Adipocyte (in vitro differentiated cells): ENCODE results near the gene MRGPRF.

ENCODE experiments used
- DNase-seq: peaks from one replicate; pipeline ENCODE4 v3.0.0-alpha.2; 2015; ENCODE audit warnings: low read depth
- H3K27me3 ChIP-seq: replicated peaks from 2 replicates; pipeline ENCODE4 v1.7.0; 2013; ENCODE audit warnings: mild to moderate bottlenecking, low read length, moderate library complexity; ENCODE audit not compliant: control insufficient read depth, insufficient read depth
- H3K36me3 ChIP-seq: 2 replicates; pipeline ENCODE4 v1.7.0; 2013; ENCODE audit warnings: low read length, mild to moderate bottlenecking, moderate library complexity; ENCODE audit not compliant: control insufficient read depth, insufficient read depth, severe bottlenecking
- H3K4me1 ChIP-seq: 2 replicates; pipeline ENCODE4 v1.7.0; 2013; ENCODE audit warnings: mild to moderate bottlenecking, low read length, moderate library complexity; ENCODE audit not compliant: control insufficient read depth, insufficient read depth
- H3K4me3 ChIP-seq: 2 replicates; pipeline ENCODE4 v1.7.0; 2013; ENCODE audit warnings: mild to moderate bottlenecking, low read length, moderate library complexity
- H3K9ac ChIP-seq: 2 replicates; pipeline ENCODE4 v1.7.0; 2013; ENCODE audit warnings: mild to moderate bottlenecking, low read length, moderate library complexity
- H3K9me3 ChIP-seq: 2 replicates; pipeline ENCODE4 v1.7.0; 2013; ENCODE audit warnings: mild to moderate bottlenecking, low read length, moderate library complexity; ENCODE audit not compliant: control insufficient read depth

The MRGPRF gene

DNA sequence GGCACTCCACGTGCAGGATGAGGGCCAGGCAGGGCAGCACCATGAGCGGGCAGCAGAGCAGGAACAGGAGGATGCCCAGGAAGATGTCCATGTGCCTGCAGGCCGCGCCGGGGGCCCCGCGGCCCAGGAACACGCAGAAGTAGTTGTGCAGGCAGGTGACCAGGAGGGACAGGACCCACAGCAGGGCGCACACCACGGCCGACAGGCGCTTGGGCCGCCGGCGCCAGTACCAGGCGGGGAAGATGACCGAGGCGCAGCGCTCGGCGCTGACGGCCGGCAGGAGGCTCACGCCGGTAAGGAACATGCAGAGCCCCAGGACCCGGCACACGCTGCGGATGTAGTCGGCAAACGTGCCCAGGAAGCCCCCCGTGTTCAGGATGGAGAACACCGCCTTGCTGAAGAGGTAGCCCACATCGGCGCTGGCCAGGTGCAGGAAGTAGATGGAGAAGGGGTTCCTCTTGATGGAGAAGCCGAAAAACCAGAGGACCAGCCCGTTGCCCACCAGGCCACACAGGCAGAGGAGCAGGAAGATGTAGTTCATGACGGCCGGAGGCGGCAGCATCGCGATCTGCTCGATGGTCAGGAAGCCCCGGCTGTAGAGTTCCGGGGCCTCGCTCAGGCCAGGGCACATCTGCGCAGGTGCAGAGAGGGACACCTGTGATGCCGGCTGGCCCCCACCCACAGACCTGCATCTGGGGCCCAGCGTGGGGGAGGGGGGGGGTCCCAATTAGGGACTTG lies 7.2 kb downstream of the MRGPRF start:
- no peaks in the 10 kb centered on the region for H3K27me3 ChIP-seq

GRCh38 chr11:69005183-69005630 lies 7.8 kb downstream of the MRGPRF start:
- H3K9ac ChIP-seq = no peak overlapping the region
- H3K9me3 ChIP-seq = no peaks in the 10 kb centered on the region
- no peak for DNase-seq
- no peaks in the 10 kb centered on the region for H3K27me3 ChIP-seq
- no peak overlapping the region for H3K4me3 ChIP-seq
- peaks cover 57% of the 10 kb centered on the region for H3K4me1 ChIP-seq
- H3K36me3 ChIP-seq = peaks cover 19% of the 10 kb centered on the region

More for the DNA sequence above, 7.2 kb downstream of the MRGPRF start:
- H3K36me3 ChIP-seq = peaks cover 19% of the 10 kb centered on the region
- peaks cover 58% of the 10 kb centered on the region for H3K4me1 ChIP-seq
- no peak overlapping the region for H3K9ac ChIP-seq
- H3K4me3 ChIP-seq = no peak overlapping the region
- no peaks in the 10 kb centered on the region for H3K9me3 ChIP-seq
- DNase-seq = no peak

- DNase-seq = no peak
- no peak overlapping the region for H3K4me3 ChIP-seq
- H3K9ac ChIP-seq = no peak overlapping the region
- H3K27me3 ChIP-seq = no peaks in the 10 kb centered on the region
- H3K9me3 ChIP-seq = no peaks in the 10 kb centered on the region
- H3K36me3 ChIP-seq = peaks cover 19% of the 10 kb centered on the region
- H3K4me1 ChIP-seq = peaks cover 54% of the 10 kb centered on the region
Observed at GRCh38 chr11:69004411-69005182, 8.4 kb downstream of the MRGPRF start.

GRCh38 chr11:69003866-69004367 lies 9.1 kb downstream of the MRGPRF start:
- DNase-seq = no peak
- Histone ChIP-seq H3K27me3 (no peaks in the 10 kb centered on the region), H3K9ac (no peak overlapping the region), H3K36me3 (peaks cover 19% of the 10 kb centered on the region), H3K4me1 (peaks cover 49% of the 10 kb centered on the region), H3K4me3 (no peak overlapping the region), H3K9me3 (no peaks in the 10 kb centered on the region)

GRCh38 chr11:69003301-69003865 lies 9.7 kb downstream of the MRGPRF start:
- H3K4me3 ChIP-seq = no peak overlapping the region
- no peaks in the 10 kb centered on the region for H3K27me3 ChIP-seq
- no peaks in the 10 kb centered on the region for H3K9me3 ChIP-seq
- peak overlapping the region; percentile 4 for H3K9ac ChIP-seq
- peaks cover 49% of the 10 kb centered on the region for H3K4me1 ChIP-seq
- H3K36me3 ChIP-seq = peaks cover 19% of the 10 kb centered on the region
- DNase-seq = no peak

DNA sequence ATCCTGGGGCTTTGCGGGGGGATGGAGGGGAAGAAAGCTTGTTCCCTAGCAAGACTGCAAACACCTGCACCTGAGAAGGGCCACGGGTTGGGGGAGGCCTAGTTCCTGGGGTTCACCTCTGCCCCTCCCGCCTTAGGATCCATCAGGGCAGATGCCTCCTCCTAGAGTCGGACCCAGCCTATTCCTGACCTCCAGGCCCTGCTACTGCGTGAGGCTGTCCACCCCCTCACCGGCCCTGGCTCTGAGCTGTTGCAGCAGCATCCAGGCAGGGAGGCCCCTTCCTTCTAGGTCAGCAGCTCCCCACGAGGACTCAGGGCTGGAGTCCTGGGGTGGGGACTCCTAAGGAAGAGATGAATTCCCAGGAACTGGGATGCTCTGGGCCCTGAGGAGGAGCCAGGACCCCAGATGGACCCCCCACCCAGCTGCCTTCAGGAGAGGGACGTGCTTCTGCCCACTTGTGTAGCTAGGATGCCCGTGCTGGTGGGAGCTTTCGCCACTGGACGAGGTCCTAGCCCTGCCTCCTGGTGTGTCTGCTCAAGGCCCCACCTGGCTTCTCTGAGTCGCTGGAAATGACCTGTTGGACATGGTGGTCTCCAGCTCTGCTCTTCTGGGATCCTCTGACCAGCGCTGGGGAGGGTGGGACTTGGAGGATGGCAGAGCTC lies 10.3 kb downstream of the MRGPRF start:
- Histone ChIP-seq H3K27me3 (no peaks in the 10 kb centered on the region), H3K9me3 (no peaks in the 10 kb centered on the region), H3K4me3 (no peak overlapping the region), H3K9ac (peak overlapping the region; percentile 4), H3K4me1 (peaks cover 45% of the 10 kb centered on the region), H3K36me3 (peaks cover 19% of the 10 kb centered on the region)
- DNase-seq = no peak

DNA sequence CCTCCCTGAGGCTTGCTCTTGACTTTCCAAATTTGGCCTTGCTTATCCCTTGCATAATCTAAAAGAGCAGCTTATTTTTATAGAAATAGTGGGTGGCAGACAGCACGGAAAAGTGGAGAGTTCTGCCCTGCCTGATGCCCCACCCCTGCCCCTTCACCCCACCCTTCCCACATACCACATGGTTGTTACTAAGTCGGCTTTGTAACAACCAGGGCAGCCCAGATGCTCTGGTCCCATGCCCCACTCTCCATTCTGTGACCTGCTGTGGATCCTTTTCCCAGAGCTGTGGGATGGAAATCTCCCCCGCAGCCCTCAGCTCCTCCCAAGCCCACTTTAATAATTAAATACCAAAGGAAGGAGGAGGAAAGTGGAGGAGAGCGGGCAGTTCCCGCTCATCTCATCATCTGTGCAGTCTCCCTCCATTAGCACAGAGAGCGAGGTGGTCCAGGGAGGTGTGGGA lies 10.9 kb downstream of the MRGPRF start:
- H3K4me1 ChIP-seq = peaks cover 40% of the 10 kb centered on the region
- H3K27me3 ChIP-seq = no peaks in the 10 kb centered on the region
- H3K36me3 ChIP-seq = peaks cover 19% of the 10 kb centered on the region
- H3K9ac ChIP-seq = peak overlapping the region; percentile 1
- no peaks in the 10 kb centered on the region for H3K9me3 ChIP-seq
- DNase-seq = no peak
- H3K4me3 ChIP-seq = no peak overlapping the region

DNA sequence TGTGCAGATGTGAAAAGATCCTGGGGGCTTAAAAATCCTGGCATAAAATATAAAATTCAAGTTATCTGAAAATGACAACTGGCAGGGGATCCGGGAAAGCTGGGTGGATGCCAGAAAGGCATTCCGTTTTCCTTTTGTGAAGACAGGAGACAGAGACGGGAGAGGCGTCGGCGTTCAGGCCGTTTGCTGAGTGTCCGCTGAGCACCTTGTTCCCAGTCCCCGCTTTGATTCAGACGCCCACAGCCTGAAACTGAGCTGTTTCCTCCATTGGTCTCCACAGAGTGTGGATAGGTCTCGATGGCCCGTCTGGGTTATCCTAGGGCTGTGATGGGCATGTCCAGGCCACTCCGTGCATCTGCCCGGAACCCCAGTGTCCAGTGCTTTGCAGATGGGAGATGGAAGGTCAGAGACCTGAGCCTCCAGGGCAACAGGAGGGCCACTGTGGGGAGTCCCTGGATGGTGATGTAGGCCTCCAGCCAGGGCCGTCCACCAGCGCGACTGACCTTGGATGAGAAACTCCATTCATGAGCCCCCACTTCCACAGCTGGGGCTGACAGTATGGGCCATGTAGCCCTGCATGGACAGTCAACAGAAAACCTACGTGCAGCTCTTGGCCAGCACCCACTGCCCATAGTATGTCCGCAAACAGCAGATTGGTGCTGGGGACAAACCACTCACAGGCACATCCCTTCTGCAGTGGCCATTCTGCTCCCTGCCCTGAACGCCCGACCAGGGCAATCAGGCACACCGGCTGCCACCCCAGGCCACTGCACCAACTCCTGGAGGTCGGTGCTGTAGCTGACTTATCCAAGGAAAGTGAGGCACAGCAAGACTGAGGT lies 11.6 kb downstream of the MRGPRF start:
- peak overlapping the region; percentile 30 for H3K9ac ChIP-seq
- H3K9me3 ChIP-seq = no peaks in the 10 kb centered on the region
- peaks cover 35% of the 10 kb centered on the region for H3K4me1 ChIP-seq
- H3K27me3 ChIP-seq = no peaks in the 10 kb centered on the region
- H3K4me3 ChIP-seq = no peak overlapping the region
- no peak for DNase-seq
- peaks cover 17% of the 10 kb centered on the region for H3K36me3 ChIP-seq

GRCh38 chr11:69000831-69001242 lies 12.2 kb downstream of the MRGPRF start:
- peak; percentile 94 for DNase-seq
- H3K4me1 ChIP-seq = peaks cover 35% of the 10 kb centered on the region
- no peaks in the 10 kb centered on the region for H3K27me3 ChIP-seq
- no peak overlapping the region for H3K4me3 ChIP-seq
- no peaks in the 10 kb centered on the region for H3K9me3 ChIP-seq
- H3K36me3 ChIP-seq = peaks cover 16% of the 10 kb centered on the region
- H3K9ac ChIP-seq = peak overlapping the region; percentile 30

DNA sequence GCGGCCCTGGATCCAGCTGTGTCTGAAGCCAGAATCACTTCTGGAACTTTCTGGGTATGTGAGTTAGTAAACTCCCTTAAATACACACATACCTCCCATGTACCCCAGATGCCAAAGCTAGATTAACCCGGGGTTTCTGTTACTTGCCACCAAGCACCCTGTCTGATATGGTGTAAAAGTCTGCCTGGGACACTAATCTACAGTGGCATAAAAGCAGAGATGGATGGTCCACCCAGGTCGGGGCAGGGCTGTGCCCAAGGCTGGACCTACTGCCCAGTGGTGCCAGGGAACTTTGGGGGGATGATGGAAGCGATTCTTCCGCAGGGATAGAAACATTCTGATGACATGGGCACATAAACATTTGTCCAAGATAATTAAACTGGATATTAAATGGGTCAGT lies 12.7 kb downstream of the MRGPRF start:
- H3K9ac ChIP-seq = peak overlapping the region; percentile 55
- no peaks in the 10 kb centered on the region for H3K27me3 ChIP-seq
- H3K4me1 ChIP-seq = peaks cover 35% of the 10 kb centered on the region
- no peak overlapping the region for H3K4me3 ChIP-seq
- H3K9me3 ChIP-seq = no peaks in the 10 kb centered on the region
- peaks cover 11% of the 10 kb centered on the region for H3K36me3 ChIP-seq
- DNase-seq = no peak
